HepG2 (cell line): Measurements from ENCODE around the gene MED12L. TPM values are rescaled to one million over a fixed set of nuclear protein-coding genes. Genes with fewer than 3 reads are reported as not detected.

Experiments
- EHMT2 ChIP-seq: fragments of 200-600 bp; sonication (generic); IDR thresholded peaks from 2 replicates; pipeline ENCODE4 v1.7.0; 2017; ENCODE audit warnings: antibody characterized with exemption, low read depth, low read length, borderline replicate concordance
- HOXA9 ChIP-seq: sonication (generic); formaldehyde crosslinking; IDR thresholded peaks from 2 replicates; pipeline ENCODE4 v1.8.1; 2022; ENCODE audit warnings: missing genetic modification reagents, mild to moderate bottlenecking, moderate library complexity, borderline replicate concordance
- MBD4 ChIP-seq: IDR thresholded peaks from 2 replicates; pipeline ENCODE4 v1.6.1; 2012; ENCODE audit warnings: low read length, inconsistent platforms, borderline replicate concordance
- MYC ChIP-seq: sonication (generic); formaldehyde crosslinking; IDR thresholded peaks from 2 replicates; pipeline ENCODE4 v1.9.0; 2021; ENCODE audit warnings: missing genetic modification reagents, borderline replicate concordance
- NAIF1 ChIP-seq: sonication (generic); formaldehyde crosslinking; IDR thresholded peaks from 2 replicates; pipeline ENCODE4 v1.5.0; 2020; ENCODE audit warnings: mild to moderate bottlenecking, missing genetic modification reagents, borderline replicate concordance
- PRDM4 ChIP-seq: sonication (generic); formaldehyde crosslinking; IDR thresholded peaks from 2 replicates; pipeline ENCODE4 v1.9.0; 2021; ENCODE audit warnings: missing genetic modification reagents, borderline replicate concordance
- TGIF2 ChIP-seq: IDR thresholded peaks from 2 replicates; pipeline ENCODE4 v1.6.1; 2016; ENCODE audit warnings: control low read depth, missing compliant biosample characterization
- ZFP41 ChIP-seq: sonication (generic); formaldehyde crosslinking; IDR thresholded peaks from 2 replicates; pipeline ENCODE4 v1.4.0; 2020; ENCODE audit warnings: mild to moderate bottlenecking, missing genetic modification reagents, borderline replicate concordance
- ZGPAT ChIP-seq: IDR thresholded peaks from 2 replicates; pipeline ENCODE4 v1.6.1; 2016; ENCODE audit warnings: mild to moderate bottlenecking
- ZNF251 ChIP-seq: sonication (generic); formaldehyde crosslinking; IDR thresholded peaks from 2 replicates; pipeline ENCODE4 v1.9.0; 2021; ENCODE audit warnings: mild to moderate bottlenecking, missing genetic modification reagents
- ZNF33A ChIP-seq: sonication (generic); formaldehyde crosslinking; IDR thresholded peaks from 2 replicates; pipeline ENCODE4 v1.5.1; 2020; ENCODE audit warnings: missing genetic modification reagents, mild to moderate bottlenecking, moderate library complexity, borderline replicate concordance
- polyA plus RNA-seq, 8 experiments: library from polyadenylated mRNA; depleted of rRNA in 3 of 8; stranded (reverse) in 7 of 8; unstranded in 1 of 8; fragments of >200 nt; fragmentation: Illumina TruSeq in 4 of 8; extraction: Trizol in 4 of 8; gene quantifications; 2 replicates each; pipeline versions ENCODE4 v1.2.1 to v1.2.3, GENCODE V29; 2011 to 2016; ENCODE audit warnings: low read depth in 4 of 8, missing spikeins in 1 of 8, mixed read lengths in 1 of 8; ENCODE audit not compliant: insufficient read depth in 1 of 8
- total RNA-seq, 5 experiments: library from RNA; depleted of rRNA; stranded (reverse); fragments of >200 nt; fragmentation: Illumina TruSeq; extraction: Trizol; gene quantifications; 2 replicates each; pipeline ENCODE4 v1.2.3, GENCODE V29; 2016; ENCODE audit warnings: low read depth in 1 of 5

Gene MED12L
- total and polyA plus RNA-seq, 2 of the 13 experiments (the other 11 are each of a cell fraction or from before 2014, with no cell fraction given) = 0.07 to 0.64 TPM

- TF ChIP-seq EHMT2 = no peak
- TF ChIP-seq ZFP41 (CRISPR knock-in tag) = no peak
- TF ChIP-seq MYC (CRISPR knock-in tag) = no peak
- TF ChIP-seq MBD4 = no peak
- TF ChIP-seq ZNF251 = no peak
- TF ChIP-seq ZGPAT (CRISPR knock-in tag) = no peak
- no peak for TF ChIP-seq NAIF1 (CRISPR knock-in tag)
- TF ChIP-seq PRDM4 (CRISPR knock-in tag) = no peak
- no peak for TF ChIP-seq ZNF33A (CRISPR knock-in tag)
- TF ChIP-seq HOXA9 = no peak
- TF ChIP-seq TGIF2 (CRISPR knock-in tag) = no peak
Measured at GRCh38 chr3:151205482-151205881, 120.0 kb downstream of the MED12L start (continued).
